Activated CD8-positive, alpha-beta memory T cell treated with anti-CD3 and anti-CD28 coated beads for 4 hours (primary cell): ENCODE results near the gene IFNK.
A peak's percentile ranks its signal among the peaks of the same experiment; 100 is the strongest.

Experiments
- DNase-seq, 2 donors: peaks; one replicate each; pipeline ENCODE4 v3.0.0-alpha.2; 2020; ENCODE audit warnings: low read depth in 2 of 2

IFNK gene

GRCh38 chr9:27573634-27574590 is 49.8 kb downstream of the IFNK start:
- DNase-seq, result peak; percentile 91 to 98
